Brain microvascular endothelial cell (primary cell): ENCODE data around the gene NPNT.

Source experiments
- DNase-seq: peaks from one replicate; pipeline ENCODE4 v3.0.0-alpha.2; 2020
- H3K27ac ChIP-seq: fragments of 250-450 bp; sonication (Bioruptor Pico); 2 replicates; pipeline ENCODE4 v1.5.1; 2020; ENCODE audit warnings: mild to moderate bottlenecking, moderate library complexity
- H3K27me3 ChIP-seq: fragments of 250-450 bp; sonication (Bioruptor Pico); replicated peaks from 2 replicates; pipeline ENCODE4 v1.5.1; 2020; ENCODE audit warnings: mild to moderate bottlenecking
- H3K36me3 ChIP-seq: fragments of 250-450 bp; sonication (Bioruptor Pico); replicated peaks from 2 replicates; pipeline ENCODE4 v1.5.1; 2020; ENCODE audit warnings: mild to moderate bottlenecking
- H3K4me3 ChIP-seq: 2 replicates; pipeline ENCODE4 v1.5.1; 2011; ENCODE audit warnings: low read depth, mild to moderate bottlenecking, control low read depth, low read length, moderate library complexity
- CTCF ChIP-seq: IDR thresholded peaks from 2 replicates; pipeline ENCODE4 v1.5.1; 2011; ENCODE audit warnings: low read depth, mild to moderate bottlenecking, moderate library complexity, low read length, control low read depth, inconsistent platforms; ENCODE audit errors: missing control alignments
- in situ Hi-C: cut with HindIII; loops from 2 replicates; pipeline ENCODE4 v1.10.0; 2017; ENCODE audit warnings: low sequenced_read_pairs, low pct_ligation_motif_present

The NPNT gene

GRCh38 chr4:105923497-105924238, 28.4 kb downstream of the NPNT start:
- Histone ChIP-seq H3K4me3 (no peak overlapping the region), H3K27ac (no peak overlapping the region), H3K36me3 (no peaks in the 10 kb centered on the region), H3K27me3 (no peaks in the 10 kb centered on the region)
- no peak for TF ChIP-seq CTCF
- in situ Hi-C loops = no loop called here
- DNase-seq = peak; percentile 1

GRCh38 chr4:105924341-105924740, 29.1 kb downstream of the NPNT start:
- H3K27me3 ChIP-seq = no peaks in the 10 kb centered on the region
- no peak overlapping the region for H3K4me3 ChIP-seq
- in situ Hi-C loops = no loop called here
- H3K27ac ChIP-seq = no peak overlapping the region
- H3K36me3 ChIP-seq = no peaks in the 10 kb centered on the region
- no peak for DNase-seq
- TF ChIP-seq CTCF = no peak

GRCh38 chr4:105930698-105931097, 35.4 kb downstream of the NPNT start:
- H3K36me3 ChIP-seq = no peaks in the 10 kb centered on the region
- H3K27me3 ChIP-seq = no peaks in the 10 kb centered on the region
- no peak for DNase-seq
- in situ Hi-C loops = no loop called here
- no peak overlapping the region for H3K27ac ChIP-seq
- TF ChIP-seq CTCF = no peak
- H3K4me3 ChIP-seq = no peak overlapping the region

- TF ChIP-seq CTCF = no peak
- no peak for DNase-seq
- no peaks in the 10 kb centered on the region for H3K27me3 ChIP-seq
- no peaks in the 10 kb centered on the region for H3K36me3 ChIP-seq
- no peak overlapping the region for H3K4me3 ChIP-seq
- no peak overlapping the region for H3K27ac ChIP-seq
- in situ Hi-C loops = no loop called here
Measured at GRCh38 chr4:105933083-105933482, 37.8 kb downstream of the NPNT start.

GRCh38 chr4:105934386-105934785, 39.1 kb downstream of the NPNT start:
- no peak for DNase-seq
- in situ Hi-C loops = no loop called here

More at GRCh38 chr4:105934386-105934785, 39.1 kb downstream of the NPNT start:
- no peaks in the 10 kb centered on the region for H3K36me3 ChIP-seq
- H3K27ac ChIP-seq = no peak overlapping the region
- no peak overlapping the region for H3K4me3 ChIP-seq
- no peaks in the 10 kb centered on the region for H3K27me3 ChIP-seq
- no peak for TF ChIP-seq CTCF
